SK-N-SH treated with all-trans-retinoic acid at 6 μM for 48 hours (cell line): ENCODE measurements around the gene WDR20.

Experiments used
- ATAC-seq: fragments of 200-7000 bp; cut with Tn5 transposase; 3 replicates; pipeline ENCODE4 v1.9.1; 2020; ENCODE audit warnings: mild to moderate bottlenecking, moderate library complexity
- ARNTL ChIP-seq: fragments of 450-650 bp; formaldehyde crosslinking; IDR thresholded peaks from 2 replicates; pipeline ENCODE4 v1.5.0; 2020; ENCODE audit warnings: low read depth, mild to moderate bottlenecking, moderate library complexity, borderline replicate concordance
- BACH2 ChIP-seq: fragments of 250-450 bp; sonication (Bioruptor Pico); IDR thresholded peaks from 2 replicates; pipeline ENCODE4 v1.9.0; 2021; ENCODE audit warnings: mild to moderate bottlenecking, borderline replicate concordance
- CSDC2 ChIP-seq: fragments of 250-450 bp; sonication (Bioruptor Pico); IDR thresholded peaks from 2 replicates; pipeline ENCODE4 v1.5.0; 2020; ENCODE audit warnings: mild to moderate bottlenecking, moderate library complexity
- ESRRG ChIP-seq: fragments of 250-450 bp; sonication (Bioruptor Pico); IDR thresholded peaks from 2 replicates; pipeline ENCODE4 v1.6.1; 2021; ENCODE audit warnings: mild to moderate bottlenecking
- ISL1 ChIP-seq: fragments of 250-450 bp; sonication (Bioruptor Pico); IDR thresholded peaks from 2 replicates; pipeline ENCODE4 v2.1.2; 2022; ENCODE audit warnings: mild to moderate bottlenecking, moderate library complexity
- OSR1 ChIP-seq: fragments of 250-450 bp; sonication (Bioruptor Pico); IDR thresholded peaks from 2 replicates; pipeline ENCODE4 v1.8.0; 2022; ENCODE audit warnings: moderate library complexity, mild to moderate bottlenecking, inconsistent platforms
- PPARA ChIP-seq: fragments of 250-450 bp; sonication (Bioruptor Pico); IDR thresholded peaks from 2 replicates; pipeline ENCODE4 v1.5.0; 2020; ENCODE audit warnings: mild to moderate bottlenecking, borderline replicate concordance
- RARB ChIP-seq: fragments of 250-450 bp; sonication (Bioruptor Pico); IDR thresholded peaks from 2 replicates; pipeline ENCODE4 v1.8.0; 2021; ENCODE audit warnings: mild to moderate bottlenecking, moderate library complexity
- TCF4 ChIP-seq: fragments of 250-450 bp; sonication (Bioruptor Pico); IDR thresholded peaks from 2 replicates; pipeline ENCODE4 v1.8.0; 2021; ENCODE audit warnings: mild to moderate bottlenecking, moderate library complexity, borderline replicate concordance
- ZC3H10 ChIP-seq: fragments of 250-450 bp; sonication (Bioruptor Pico); IDR thresholded peaks from 2 replicates; pipeline ENCODE4 v1.5.1; 2021; ENCODE audit warnings: mild to moderate bottlenecking, moderate library complexity
- ZFP3 ChIP-seq: fragments of 250-450 bp; sonication (Bioruptor Pico); IDR thresholded peaks from 2 replicates; pipeline ENCODE4 v1.5.0; 2020; ENCODE audit warnings: mild to moderate bottlenecking, moderate library complexity
- ZFP30 ChIP-seq: fragments of 450-650 bp; formaldehyde crosslinking; IDR thresholded peaks from 2 replicates; pipeline ENCODE4 v1.5.0; 2022; ENCODE audit warnings: mild to moderate bottlenecking, moderate library complexity
- ZNF565 ChIP-seq: fragments of 450-650 bp; formaldehyde crosslinking; conservative IDR thresholded peaks from 2 replicates; pipeline ENCODE4 v1.5.0; 2020; ENCODE audit warnings: low read depth, mild to moderate bottlenecking, moderate library complexity
- ZNF70 ChIP-seq: fragments of 450-650 bp; formaldehyde crosslinking; IDR thresholded peaks from 2 replicates; pipeline ENCODE4 v1.5.0; 2020; ENCODE audit warnings: mild to moderate bottlenecking, moderate library complexity
- TF ChIP-seq, protein P1 (sequence below): fragments of 250-450 bp; sonication (Bioruptor Pico); IDR thresholded peaks from 2 replicates; pipeline ENCODE4 v1.5.0; 2020; ENCODE audit warnings: mild to moderate bottlenecking, moderate library complexity
- TF ChIP-seq, protein P2 (sequence below): fragments of 250-450 bp; sonication (Bioruptor Pico); IDR thresholded peaks from 2 replicates; pipeline ENCODE4 v1.5.1; 2021; ENCODE audit warnings: mild to moderate bottlenecking, moderate library complexity
- TF ChIP-seq, protein P3 (sequence below): fragments of 250-450 bp; sonication (Bioruptor Pico); IDR thresholded peaks from 2 replicates; pipeline ENCODE4 v1.8.0; 2021; ENCODE audit warnings: low read depth, mild to moderate bottlenecking, moderate library complexity, borderline replicate concordance
- TF ChIP-seq, protein P4 (sequence below): fragments of 250-450 bp; sonication (Bioruptor Pico); IDR thresholded peaks from 2 replicates; pipeline ENCODE4 v1.5.1; 2020; ENCODE audit warnings: low read depth, mild to moderate bottlenecking, moderate library complexity

The WDR20 gene

DNA sequence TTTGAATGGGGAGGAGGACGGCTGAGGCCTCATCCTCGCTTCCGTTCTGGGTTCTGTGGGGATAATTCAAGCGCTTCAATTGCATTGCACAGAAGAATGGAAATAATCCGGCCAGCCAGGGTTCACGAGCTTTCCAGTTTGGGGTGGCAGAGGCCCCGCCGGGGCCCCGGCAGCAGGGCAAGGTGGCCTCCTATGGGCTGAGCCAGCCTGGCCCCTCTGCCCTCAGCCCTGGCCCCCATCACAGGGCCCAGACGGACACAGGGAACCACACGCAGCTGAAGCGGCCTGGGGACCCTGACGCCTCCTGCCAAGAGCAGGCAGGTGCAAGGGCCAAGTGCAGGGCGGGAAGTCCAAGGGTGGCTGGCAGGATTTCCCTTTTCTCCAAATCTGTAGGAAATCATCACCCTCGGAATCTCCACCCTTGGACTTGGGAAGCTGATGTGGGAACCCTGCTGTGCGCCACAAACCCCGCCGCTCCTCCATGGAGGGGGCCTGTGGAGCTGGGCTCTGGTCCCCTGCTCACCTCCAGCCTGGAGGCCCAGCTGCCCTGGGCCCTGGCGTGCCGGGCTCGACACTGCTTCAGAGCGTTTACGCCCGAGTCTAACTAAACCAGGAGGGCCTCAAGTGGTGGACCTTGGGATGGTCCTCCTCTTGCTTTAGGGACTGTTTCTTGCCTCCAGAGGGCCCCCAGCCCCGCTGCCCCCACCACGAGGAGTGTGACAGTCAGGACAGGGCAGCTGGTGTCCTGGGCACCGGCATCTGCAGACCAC is 86.8 kb downstream of the WDR20 start (continued):
- TF ChIP-seq ESRRG (CRISPR knock-in tag) (no peak), ARNTL (CRISPR knock-in tag) (no peak), PPARA (no peak), TCF4 (CRISPR knock-in tag) (no peak)

DNA sequence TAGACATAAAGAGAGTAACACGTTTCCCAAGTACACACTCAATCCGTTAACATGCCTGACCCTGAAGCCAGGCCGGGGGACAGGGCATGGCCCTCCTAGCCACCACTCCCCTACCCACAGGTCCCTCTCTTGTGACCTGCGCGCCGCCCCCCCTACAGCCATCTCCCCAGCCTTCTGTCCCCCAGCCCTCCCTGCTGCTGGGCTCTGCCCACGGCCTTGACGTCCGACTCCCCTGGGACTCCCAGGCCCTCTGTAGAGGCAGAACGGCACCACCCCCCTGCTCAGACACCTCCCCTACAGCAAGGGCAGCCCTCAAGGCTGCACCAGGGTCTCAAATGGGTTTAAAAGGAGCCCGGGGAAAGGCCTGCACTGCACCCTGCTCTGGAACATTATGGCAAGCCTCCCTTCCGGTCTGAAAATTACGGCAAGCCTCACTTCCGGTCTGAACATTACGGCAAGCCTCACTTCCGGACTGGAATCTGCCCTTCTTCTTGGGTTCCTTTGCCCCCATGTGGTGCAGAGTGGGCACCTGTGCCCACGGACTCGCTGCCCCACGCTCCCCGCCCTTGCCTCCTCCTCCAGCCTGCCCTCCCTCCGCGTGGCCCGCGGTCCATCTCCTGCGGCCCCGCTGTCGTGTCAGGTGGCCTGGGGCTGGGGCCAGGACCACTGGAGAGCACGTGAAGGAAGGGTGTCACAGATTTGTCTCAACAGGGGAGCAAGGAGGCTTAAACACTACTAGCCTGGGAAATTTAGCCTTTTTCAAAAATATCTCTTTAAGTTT is 87.7 kb downstream of the WDR20 start:
- TF ChIP-seq, protein P1, sequence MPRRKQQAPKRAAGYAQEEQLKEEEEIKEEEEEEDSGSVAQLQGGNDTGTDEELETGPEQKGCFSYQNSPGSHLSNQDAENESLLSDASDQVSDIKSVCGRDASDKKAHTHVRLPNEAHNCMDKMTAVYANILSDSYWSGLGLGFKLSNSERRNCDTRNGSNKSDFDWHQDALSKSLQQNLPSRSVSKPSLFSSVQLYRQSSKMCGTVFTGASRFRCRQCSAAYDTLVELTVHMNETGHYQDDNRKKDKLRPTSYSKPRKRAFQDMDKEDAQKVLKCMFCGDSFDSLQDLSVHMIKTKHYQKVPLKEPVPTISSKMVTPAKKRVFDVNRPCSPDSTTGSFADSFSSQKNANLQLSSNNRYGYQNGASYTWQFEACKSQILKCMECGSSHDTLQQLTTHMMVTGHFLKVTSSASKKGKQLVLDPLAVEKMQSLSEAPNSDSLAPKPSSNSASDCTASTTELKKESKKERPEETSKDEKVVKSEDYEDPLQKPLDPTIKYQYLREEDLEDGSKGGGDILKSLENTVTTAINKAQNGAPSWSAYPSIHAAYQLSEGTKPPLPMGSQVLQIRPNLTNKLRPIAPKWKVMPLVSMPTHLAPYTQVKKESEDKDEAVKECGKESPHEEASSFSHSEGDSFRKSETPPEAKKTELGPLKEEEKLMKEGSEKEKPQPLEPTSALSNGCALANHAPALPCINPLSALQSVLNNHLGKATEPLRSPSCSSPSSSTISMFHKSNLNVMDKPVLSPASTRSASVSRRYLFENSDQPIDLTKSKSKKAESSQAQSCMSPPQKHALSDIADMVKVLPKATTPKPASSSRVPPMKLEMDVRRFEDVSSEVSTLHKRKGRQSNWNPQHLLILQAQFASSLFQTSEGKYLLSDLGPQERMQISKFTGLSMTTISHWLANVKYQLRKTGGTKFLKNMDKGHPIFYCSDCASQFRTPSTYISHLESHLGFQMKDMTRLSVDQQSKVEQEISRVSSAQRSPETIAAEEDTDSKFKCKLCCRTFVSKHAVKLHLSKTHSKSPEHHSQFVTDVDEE (CRISPR knock-in tag), result no peak
- TF ChIP-seq, all 23 proteins: peak for 0
- ATAC-seq, result no peak

DNA sequence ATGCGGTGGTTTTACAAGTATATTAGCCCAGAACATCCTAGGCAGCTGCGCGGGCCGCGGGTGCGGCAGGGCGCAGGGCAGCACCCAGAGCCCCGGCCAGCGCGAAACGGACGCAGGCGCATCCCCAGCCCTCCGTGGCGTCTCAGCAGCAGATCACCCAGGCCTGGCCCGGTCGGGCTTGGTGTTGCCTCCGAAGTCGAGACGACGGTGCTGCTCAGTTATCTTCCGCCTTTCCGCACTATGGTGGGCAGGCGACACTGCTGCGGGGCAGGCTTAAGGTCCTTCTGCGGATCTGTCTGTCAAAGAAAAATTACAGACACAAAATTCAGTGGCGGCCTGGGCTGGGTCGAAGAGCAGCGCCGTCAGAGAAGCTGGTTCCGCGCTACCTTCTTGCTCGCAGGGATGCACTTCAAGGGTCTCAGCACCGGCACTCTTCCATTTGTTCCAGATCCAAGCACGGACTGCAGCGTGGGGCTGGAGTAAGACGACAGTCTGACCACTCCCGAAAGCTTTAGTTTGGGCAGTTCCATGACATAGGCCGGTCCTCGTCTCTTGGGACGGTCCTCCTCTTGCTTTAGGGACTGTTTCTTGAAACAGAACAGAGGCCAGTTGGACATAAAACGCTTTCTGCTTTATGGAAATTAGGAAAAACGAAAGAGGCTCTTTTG is 89.5 kb downstream of the WDR20 start:
- no peak for TF ChIP-seq OSR1 (CRISPR knock-in tag)
- TF ChIP-seq BACH2 (CRISPR knock-in tag), result no peak
- TF ChIP-seq, protein P2, sequence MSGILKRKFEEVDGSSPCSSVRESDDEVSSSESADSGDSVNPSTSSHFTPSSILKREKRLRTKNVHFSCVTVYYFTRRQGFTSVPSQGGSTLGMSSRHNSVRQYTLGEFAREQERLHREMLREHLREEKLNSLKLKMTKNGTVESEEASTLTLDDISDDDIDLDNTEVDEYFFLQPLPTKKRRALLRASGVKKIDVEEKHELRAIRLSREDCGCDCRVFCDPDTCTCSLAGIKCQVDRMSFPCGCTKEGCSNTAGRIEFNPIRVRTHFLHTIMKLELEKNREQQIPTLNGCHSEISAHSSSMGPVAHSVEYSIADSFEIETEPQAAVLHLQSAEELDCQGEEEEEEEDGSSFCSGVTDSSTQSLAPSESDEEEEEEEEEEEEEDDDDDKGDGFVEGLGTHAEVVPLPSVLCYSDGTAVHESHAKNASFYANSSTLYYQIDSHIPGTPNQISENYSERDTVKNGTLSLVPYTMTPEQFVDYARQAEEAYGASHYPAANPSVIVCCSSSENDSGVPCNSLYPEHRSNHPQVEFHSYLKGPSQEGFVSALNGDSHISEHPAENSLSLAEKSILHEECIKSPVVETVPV (CRISPR knock-in tag), result no peak
- no peak for TF ChIP-seq CSDC2
- no peak for TF ChIP-seq ZC3H10 (CRISPR knock-in tag)
- TF ChIP-seq ZFP3 (CRISPR knock-in tag), result no peak
- TF ChIP-seq ZNF70, result no peak
- TF ChIP-seq, protein P1 (CRISPR knock-in tag), result no peak
- TF ChIP-seq, protein P3, sequence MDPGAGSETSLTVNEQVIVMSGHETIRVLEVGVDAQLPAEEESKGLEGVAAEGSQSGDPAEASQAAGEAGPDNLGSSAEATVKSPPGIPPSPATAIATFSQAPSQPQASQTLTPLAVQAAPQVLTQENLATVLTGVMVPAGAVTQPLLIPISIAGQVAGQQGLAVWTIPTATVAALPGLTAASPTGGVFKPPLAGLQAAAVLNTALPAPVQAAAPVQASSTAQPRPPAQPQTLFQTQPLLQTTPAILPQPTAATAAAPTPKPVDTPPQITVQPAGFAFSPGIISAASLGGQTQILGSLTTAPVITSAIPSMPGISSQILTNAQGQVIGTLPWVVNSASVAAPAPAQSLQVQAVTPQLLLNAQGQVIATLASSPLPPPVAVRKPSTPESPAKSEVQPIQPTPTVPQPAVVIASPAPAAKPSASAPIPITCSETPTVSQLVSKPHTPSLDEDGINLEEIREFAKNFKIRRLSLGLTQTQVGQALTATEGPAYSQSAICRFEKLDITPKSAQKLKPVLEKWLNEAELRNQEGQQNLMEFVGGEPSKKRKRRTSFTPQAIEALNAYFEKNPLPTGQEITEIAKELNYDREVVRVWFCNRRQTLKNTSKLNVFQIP (CRISPR knock-in tag), result no peak

DNA sequence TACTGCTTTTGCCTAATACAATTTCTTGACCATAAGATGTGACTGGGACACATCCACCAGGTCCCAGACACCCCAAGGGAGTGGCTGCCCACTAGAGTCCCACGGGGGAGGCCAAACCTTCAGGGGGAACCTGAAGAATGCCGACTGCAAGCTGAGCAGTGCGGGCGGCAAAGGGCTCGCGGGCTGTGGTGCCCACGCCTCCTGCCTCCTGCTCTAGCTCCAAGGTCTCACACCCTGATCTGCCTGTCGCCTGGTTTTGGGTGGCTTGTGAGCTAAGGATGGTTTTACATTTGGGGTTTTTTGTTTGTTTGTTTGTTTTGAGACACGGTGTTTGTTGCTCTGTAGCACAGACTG is 90.0 kb downstream of the WDR20 start:
- ATAC-seq, result no peak
- TF ChIP-seq ZFP30 (CRISPR knock-in tag) (no peak), ESRRG (CRISPR knock-in tag) (no peak), ISL1 (CRISPR knock-in tag) (no peak), TCF4 (CRISPR knock-in tag) (no peak), ZNF565 (CRISPR knock-in tag) (no peak), PPARA (no peak), OSR1 (CRISPR knock-in tag) (no peak), RARB (CRISPR knock-in tag) (no peak), ZNF70 (no peak), ZC3H10 (CRISPR knock-in tag) (no peak)
- TF ChIP-seq, protein P4, sequence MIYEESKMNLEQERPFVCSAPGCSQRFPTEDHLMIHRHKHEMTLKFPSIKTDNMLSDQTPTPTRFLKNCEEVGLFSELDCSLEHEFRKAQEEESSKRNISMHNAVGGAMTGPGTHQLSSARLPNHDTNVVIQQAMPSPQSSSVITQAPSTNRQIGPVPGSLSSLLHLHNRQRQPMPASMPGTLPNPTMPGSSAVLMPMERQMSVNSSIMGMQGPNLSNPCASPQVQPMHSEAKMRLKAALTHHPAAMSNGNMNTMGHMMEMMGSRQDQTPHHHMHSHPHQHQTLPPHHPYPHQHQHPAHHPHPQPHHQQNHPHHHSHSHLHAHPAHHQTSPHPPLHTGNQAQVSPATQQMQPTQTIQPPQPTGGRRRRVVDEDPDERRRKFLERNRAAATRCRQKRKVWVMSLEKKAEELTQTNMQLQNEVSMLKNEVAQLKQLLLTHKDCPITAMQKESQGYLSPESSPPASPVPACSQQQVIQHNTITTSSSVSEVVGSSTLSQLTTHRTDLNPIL (CRISPR knock-in tag), result no peak
- TF ChIP-seq, protein P1 (CRISPR knock-in tag), result no peak
- TF ChIP-seq, protein P2 (CRISPR knock-in tag), result no peak

More for the DNA sequence above, 89.5 kb downstream of the WDR20 start:
- ATAC-seq, result no peak
